COLO829 (cell line): ENCODE data around the gene RPAP3.

Source experiments
- DNase-seq: peaks from one replicate; pipeline ENCODE4 v3.0.0; 2012; ENCODE audit warnings: low spot score

RPAP3 gene

DNA sequence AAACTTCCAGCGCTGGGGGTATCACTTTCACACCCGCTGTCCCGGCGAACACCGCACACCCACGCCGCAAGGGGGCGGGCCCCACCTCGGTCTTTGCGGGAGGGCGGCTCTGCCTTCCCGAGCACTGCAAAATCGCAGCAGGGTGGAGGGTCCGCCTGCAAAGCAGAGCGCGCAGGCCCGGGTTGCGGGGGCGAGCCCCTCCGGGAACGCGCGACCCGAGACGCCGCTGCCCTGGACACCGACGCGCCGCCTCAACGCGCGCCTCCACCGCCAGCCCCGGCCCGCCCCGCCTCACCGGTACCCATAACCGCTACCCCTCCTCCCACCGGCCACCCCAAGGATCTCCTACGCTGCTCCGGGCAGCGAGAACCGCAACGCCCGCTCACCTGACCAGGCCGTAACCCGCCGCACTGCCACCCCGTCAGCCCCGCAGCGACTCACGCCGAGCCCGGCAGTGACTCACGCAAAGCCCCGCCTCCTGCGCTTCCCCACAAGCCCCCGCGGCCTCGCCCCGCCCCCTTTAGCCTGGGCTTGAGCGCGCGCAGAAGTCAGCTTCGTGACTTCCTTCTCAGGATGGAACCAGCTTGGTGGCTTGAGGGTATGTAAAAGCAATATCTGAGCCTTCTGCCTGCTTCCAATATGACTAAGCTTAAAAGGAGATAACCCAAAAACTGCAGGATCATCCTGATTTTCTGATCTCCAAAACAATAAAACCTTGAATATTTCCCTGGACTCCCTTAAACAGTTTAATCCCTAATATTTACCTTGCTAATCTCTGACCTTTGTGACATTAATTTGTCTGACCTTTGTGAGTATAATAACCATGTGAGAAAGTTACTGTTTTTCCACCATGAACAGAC is at the start of gene RPAP3:
Gene RPAP3 (minus strand): TSS at position 465 of the 860 bp plus-strand sequence. CDS start 3,190 bp downstream, outside the sequence.
- DNase-seq = peak; percentile 87

DNA sequence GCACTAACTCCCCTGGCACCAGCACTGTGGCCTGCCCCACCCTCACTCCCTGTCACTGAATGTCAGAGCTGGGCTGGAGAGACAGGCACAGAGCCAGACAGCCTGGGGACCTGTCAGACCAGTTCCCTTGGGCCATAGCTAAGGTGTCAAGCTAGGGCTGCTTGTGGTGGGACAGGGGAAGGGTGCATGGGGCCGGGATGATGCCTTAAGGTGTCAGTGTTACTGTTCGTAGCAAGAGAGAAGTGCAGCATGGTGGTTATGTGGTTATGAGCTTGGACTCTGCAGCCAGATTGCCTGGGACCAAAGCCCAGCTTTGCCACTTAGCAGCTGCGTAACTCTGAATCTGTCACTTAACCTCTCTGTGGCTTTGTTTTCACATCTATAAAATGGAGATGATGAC is 49.1 kb upstream of the RPAP3 start:
- no peak for DNase-seq

- DNase-seq = no peak
Measured at GRCh38 chr12:47754126-47754525, 48.3 kb upstream of the RPAP3 start.

DNA sequence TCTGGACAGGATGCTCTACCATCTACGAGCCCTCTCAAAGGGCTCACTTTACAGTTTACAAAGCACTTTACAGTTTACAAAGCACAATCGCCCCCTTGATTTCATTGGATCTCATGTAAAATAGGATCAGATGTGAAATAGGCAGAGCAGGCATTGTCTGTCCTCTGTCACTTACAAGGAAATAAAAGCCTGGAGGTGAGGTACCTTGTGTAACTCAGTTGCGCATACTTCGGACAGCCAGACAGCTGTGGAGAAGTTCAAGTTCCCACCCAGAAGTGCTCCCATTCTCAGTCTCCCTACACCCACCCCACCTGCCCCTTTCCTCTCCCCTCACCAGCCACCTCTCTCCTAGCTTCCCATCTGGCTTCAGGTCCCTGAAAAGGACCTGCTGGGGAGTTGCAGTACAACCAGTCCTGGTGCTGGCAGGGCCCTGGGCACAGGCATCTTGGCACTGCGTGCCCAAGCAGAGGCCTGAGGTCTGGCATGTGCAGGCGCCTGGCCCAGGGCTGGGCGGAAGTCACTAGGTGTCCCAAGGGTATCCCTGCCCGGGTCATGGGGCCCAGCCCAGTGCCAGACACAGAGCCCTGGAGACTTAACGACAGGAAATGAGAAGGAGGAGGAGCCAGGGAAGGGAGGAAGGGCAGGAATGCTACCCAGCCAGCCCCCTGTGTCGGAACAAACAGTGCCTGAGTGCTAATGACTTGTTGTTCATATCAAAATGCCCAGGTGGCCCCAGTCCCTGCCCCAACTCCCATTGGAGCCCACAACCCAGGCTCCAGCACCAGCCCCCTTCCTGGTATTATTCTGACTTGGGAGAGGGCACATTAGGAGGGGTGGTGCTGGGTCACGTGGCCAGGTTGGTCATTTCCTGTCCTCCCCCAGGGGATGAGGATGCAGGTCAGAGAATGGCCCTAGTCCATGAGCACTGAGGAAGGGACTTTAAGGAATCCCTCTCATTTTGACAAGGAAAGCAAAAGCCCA is 47.5 kb upstream of the RPAP3 start:
- peak; percentile 57 for DNase-seq

GRCh38 chr12:47752552-47752951 is 46.7 kb upstream of the RPAP3 start:
- no peak for DNase-seq

- DNase-seq = no peak
Measured at GRCh38 chr12:47752121-47752520, 46.3 kb upstream of the RPAP3 start.

- DNase-seq = no peak
Measured at GRCh38 chr12:47751561-47751960, 45.7 kb upstream of the RPAP3 start.

- DNase-seq = no peak
Measured at GRCh38 chr12:47750916-47751470, 45.2 kb upstream of the RPAP3 start.

GRCh38 chr12:47750229-47750798 is 44.5 kb upstream of the RPAP3 start:
- DNase-seq = no peak

DNA sequence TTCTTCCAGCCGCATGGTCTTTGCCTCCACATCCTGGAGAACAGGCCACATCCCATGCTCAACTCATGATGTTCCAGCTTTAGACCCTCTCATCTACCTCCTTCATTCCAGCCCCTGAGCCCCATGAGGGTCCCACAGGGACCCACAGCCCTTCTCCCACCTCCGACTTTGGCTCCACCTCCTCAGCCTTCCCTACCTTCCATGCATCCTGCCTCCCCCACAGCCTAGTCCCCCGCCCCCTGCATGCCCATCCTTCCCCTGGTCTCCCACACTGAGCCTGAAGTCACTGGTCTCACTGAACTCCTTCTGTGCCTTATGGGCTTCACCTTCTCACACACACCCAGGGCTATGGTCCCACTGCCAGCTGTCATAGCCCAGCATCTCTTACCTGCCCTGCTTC is 43.1 kb upstream of the RPAP3 start:
- no peak for DNase-seq

DNA sequence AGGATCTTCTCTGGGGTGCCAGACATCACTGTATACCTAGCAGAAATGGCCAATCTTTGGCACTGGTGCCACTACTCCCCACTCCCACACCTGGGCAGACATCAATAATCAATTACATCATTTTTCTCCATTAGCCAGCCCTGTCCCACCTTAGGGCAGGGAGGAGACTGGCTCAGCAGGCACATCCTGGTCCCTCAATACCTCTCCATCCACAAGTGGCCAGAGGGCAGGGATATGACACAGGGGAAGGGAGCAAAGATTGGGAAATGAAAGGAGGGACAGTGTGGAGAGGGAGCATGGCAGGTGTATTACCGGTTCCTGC is 42.6 kb upstream of the RPAP3 start:
- no peak for DNase-seq

- DNase-seq = no peak
Measured at GRCh38 chr12:47747596-47748506, 42.0 kb upstream of the RPAP3 start.

GRCh38 chr12:47747126-47747525 is 41.3 kb upstream of the RPAP3 start:
- DNase-seq = no peak

GRCh38 chr12:47746523-47746922 is 40.7 kb upstream of the RPAP3 start:
- DNase-seq = no peak

DNA sequence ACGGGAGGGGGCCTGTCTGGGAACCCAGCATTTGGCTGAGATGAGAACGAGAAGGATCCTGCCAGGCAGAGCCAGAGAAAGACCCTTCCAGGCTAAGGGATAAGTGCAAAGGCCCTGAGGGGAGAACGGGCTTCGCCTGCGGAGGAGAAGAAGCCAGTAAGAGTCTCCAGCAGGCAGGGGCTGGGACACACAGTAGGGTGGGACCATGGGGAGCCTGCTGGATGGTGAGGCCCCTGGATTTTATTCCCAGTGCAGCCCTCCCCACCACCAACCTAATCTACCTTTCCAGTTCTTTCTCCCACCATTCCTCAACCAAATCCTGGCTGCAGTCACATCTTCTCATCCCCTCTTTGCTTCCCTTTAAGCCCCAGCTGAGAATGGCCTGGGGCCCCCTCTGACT is 40.2 kb upstream of the RPAP3 start:
- no peak for DNase-seq

GRCh38 chr12:47745485-47746041 is 39.7 kb upstream of the RPAP3 start:
- no peak for DNase-seq

DNA sequence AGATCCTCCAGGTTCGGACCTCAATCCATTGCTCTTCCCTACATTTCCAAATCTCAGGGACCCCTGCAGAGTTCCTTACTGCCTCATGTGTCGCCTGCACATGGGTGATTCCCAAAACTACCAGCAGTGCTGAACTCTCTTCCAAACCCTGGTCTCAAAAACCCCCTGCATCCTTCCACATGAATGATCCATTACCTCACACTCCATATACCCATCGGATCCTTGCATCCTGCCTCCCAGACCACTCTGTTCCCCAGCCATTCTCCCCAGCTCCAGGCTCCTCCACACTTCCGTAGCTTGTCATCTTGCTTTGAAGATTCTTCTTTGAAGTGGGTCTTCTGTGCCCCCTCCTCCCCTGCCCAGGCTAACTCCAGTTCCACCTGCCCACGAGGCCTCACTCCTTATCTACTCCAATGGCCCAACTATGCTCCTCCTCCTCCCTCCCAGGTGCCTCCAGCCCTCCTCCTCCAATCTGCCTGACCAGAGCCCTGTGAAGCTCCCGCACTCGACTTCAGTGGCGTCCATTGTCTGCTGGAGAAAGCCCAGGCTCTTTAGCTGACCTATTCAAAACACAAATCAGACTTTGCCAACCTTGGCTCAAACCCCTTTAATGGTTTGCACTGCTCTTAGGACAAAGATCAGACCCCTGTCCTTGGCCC is 39.1 kb upstream of the RPAP3 start:
- DNase-seq = no peak

GRCh38 chr12:47744005-47744651 is 38.3 kb upstream of the RPAP3 start:
- no peak for DNase-seq

DNA sequence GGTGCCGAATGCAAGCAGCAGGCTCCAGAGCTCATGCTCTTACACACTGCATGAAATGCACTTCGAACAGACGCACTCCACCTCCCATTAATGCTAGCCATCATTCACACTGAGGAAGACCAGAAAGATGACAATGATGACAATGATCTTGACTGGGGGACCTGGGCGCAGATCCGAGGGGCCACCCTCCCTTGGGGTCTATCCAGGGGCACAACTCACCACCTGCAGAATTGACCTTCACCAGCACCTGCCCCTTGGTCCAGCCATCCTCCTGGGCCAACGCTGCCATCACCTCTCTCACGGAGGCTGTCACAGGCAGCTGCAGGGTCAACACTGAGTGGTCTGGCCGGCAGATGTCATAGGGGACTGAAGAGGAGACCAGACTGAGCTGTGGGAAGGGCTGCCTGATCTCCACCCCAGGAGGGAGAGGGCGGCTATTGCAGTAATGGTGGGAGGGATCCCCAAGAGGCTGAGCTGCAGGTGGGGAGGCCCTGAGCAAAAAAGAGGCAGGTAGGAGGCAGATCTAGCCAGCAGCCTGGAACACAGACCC is 37.6 kb upstream of the RPAP3 start:
- DNase-seq = no peak
